Thoracic aorta (tissue), 2 donors: ENCODE results near the gene NNT. TPM values are rescaled to one million over a fixed set of nuclear protein-coding genes. Genes with fewer than 3 reads are reported as not detected.

Source experiments
- ATAC-seq: fragments of 150-250 bp; one replicate; pipeline ENCODE4 v1.8.0; 2017; ENCODE audit warnings: low read depth; ENCODE audit not compliant: insufficient number of reproducible peaks, low FRiP score
- DNase-seq: peaks from one replicate; pipeline ENCODE4 v3.0.0-alpha.2; 2020; ENCODE audit warnings: low spot score
- H3K27ac ChIP-seq, 2 donors: fragments of 200-600 bp; sonication (generic); 1 replicate in 1 of 2; 2 replicates in 1 of 2; pipeline ENCODE4 v1.5.1; 2016; ENCODE audit warnings: mild to moderate bottlenecking in 2 of 2, moderate library complexity in 2 of 2
- H3K27me3 ChIP-seq: fragments of 200-600 bp; sonication (generic); replicated peaks from 2 replicates; pipeline ENCODE4 v1.6.0; 2016; ENCODE audit warnings: mild to moderate bottlenecking; ENCODE audit not compliant: insufficient read depth
- H3K36me3 ChIP-seq: fragments of 200-600 bp; sonication (generic); one replicate; pipeline ENCODE4 v1.5.1; 2016
- H3K4me1 ChIP-seq, 2 donors: fragments of 200-600 bp; sonication (generic); 1 replicate in 1 of 2; 2 replicates in 1 of 2; pipeline versions ENCODE4 v1.5.1 to v1.6.0; 2016; ENCODE audit warnings: low read depth in 2 of 2, mild to moderate bottlenecking in 1 of 2; ENCODE audit not compliant: control insufficient read depth in 1 of 2
- H3K4me3 ChIP-seq: fragments of 200-600 bp; sonication (generic); 2 replicates; pipeline ENCODE4 v1.5.1; 2016; ENCODE audit warnings: mild to moderate bottlenecking
- H3K9me3 ChIP-seq: fragments of 200-600 bp; sonication (generic); 2 replicates; pipeline ENCODE4 v1.5.1; 2016
- total RNA-seq, 2 donors: library from RNA; depleted of rRNA; stranded (reverse); fragments of >200 nt; gene quantifications; one replicate each; pipeline versions ENCODE4 v1.1.0 to v1.2.3, GENCODE V29; 2016
- TF ChIP-seq, protein P1 (sequence below): fragments of 200-600 bp; sonication (generic); IDR thresholded peaks from one replicate; pipeline ENCODE4 v1.5.1; 2019; ENCODE audit warnings: antibody characterized with exemption

NNT gene
- total RNA-seq, 2 donors from 2014 or later: 27.9 to 28.9 TPM

DNA sequence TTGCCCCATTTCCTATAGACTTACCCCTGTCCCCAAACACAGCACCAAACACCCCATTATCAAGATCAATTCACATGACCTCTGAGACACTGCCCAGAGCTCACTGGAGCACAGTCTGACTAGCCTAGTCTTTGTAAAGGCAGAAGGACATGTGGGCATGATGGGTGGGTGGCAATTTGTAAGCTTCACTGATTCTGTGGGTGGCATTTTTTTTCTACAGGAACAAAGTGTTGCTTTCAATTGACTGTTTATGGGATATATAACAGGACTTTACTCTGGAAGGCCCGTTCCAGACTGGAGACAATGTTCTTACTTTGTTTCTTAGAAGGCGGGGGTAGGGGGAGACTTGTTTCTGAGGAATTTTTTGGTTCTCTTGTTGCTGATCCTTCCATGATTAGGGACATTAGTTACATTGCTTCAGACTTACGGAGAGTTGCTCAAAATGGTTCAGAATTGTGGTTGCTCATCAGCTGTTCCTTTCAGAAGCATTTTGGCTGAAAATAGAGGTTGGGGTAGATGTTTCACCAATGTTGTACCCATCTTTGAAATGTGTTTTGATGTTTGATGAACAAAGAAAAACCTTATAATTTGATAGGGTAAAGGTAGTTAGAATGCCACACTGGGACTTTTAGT, 20.2 kb downstream of the NNT start:
- Histone ChIP-seq H3K4me3 (no peak overlapping the region), H3K36me3 (no peaks in the 10 kb centered on the region), H3K27ac (no peak overlapping the region), H3K4me1 (no peaks in the 10 kb centered on the region), H3K27me3 (no peaks in the 10 kb centered on the region), H3K9me3 (no peaks in the 10 kb centered on the region)
- DNase-seq (no peak), ATAC-seq (no peak)
- TF ChIP-seq, protein P1, sequence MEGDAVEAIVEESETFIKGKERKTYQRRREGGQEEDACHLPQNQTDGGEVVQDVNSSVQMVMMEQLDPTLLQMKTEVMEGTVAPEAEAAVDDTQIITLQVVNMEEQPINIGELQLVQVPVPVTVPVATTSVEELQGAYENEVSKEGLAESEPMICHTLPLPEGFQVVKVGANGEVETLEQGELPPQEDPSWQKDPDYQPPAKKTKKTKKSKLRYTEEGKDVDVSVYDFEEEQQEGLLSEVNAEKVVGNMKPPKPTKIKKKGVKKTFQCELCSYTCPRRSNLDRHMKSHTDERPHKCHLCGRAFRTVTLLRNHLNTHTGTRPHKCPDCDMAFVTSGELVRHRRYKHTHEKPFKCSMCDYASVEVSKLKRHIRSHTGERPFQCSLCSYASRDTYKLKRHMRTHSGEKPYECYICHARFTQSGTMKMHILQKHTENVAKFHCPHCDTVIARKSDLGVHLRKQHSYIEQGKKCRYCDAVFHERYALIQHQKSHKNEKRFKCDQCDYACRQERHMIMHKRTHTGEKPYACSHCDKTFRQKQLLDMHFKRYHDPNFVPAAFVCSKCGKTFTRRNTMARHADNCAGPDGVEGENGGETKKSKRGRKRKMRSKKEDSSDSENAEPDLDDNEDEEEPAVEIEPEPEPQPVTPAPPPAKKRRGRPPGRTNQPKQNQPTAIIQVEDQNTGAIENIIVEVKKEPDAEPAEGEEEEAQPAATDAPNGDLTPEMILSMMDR: no peak

DNA sequence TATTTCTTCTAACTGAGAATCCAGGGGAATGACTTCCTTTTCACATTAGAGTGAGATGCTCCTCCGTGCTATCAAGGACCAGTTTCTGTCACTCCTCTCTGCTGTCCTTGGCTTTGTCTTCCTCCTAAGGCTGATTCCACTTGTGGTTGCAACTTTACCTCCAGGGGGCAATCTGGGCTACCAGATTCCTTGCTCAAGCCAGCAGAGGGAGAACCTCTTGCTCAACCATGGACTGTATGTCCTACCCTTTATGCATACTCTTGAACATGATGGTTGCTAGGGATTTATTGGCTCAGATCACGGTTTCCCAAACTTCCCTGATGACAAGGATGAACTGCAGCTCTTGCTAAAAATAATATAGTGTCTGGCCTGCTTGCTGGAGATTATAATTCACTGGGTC, 24.0 kb downstream of the NNT start:
- Histone ChIP-seq H3K4me1 (peaks cover 0 to 6% of the 10 kb centered on the region in 2 donors), H3K27me3 (no peaks in the 10 kb centered on the region), H3K9me3 (no peaks in the 10 kb centered on the region), H3K4me3 (no peak overlapping the region), H3K36me3 (no peaks in the 10 kb centered on the region), H3K27ac (no peak overlapping the region)
- ATAC-seq: no peak
- TF ChIP-seq, protein P1: peak; percentile 41
- no peak for DNase-seq

DNA sequence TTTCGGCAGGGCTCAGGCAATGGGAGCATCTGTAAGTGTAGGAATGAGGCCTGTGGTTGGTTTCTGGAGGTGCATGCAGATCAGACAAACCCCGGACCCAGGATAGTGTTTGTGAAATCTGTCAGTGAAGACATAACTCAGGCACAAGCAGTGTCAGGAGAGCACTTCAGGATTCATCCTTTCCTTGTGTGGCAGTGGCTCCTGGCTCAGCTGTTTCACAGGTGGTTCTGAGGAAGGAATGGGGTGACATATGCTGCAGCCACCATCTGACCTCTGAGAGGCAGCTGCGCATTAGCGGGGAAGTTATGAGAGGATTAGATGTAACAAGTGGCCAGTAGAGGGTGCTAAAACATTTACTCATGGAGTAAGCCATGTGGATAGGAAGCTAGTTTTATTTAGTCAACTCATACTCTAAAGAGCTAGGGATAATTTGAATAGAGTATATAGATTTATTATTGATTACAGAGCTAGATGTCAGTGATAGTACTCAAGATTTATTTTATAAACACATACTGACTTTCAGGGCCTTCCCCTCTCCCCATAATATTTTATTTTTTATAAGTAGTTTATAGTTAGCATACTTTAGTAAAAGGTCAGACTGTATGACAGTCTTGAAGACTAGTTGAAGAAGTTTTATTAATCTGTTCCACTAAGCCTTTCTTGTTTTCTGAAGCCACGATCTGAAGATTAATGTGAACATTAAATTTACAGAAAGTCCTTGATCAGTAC, 28.4 kb downstream of the NNT start:
- TF ChIP-seq, protein P1: peak; percentile 64
- Histone ChIP-seq H3K27ac (no peak overlapping the region), H3K27me3 (no peaks in the 10 kb centered on the region), H3K36me3 (no peaks in the 10 kb centered on the region), H3K4me3 (no peak overlapping the region), H3K9me3 (no peaks in the 10 kb centered on the region), H3K4me1 (peaks cover 26 to 38% of the 10 kb centered on the region in 2 donors)
- ATAC-seq (peak; percentile 70), DNase-seq (no peak)

DNA sequence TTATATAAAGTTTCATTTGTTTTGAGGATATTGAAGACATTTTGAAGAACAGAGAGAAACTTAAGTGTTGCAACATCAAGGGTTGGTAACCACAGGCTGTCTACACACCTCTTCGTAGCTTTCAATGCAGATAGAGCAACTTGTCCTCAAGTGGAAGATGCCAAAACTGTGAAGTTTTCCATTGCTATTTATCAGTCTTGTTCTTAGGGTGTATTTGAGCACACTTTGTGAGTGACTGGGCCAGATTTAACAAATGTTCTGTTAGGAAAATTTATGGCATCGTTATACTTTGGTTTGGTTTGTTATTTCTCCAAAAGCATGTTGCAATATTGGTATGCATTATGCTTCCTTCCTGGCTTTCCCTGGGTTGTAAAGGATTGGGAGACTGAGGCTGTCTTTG, 31.6 kb downstream of the NNT start:
- no peak for ATAC-seq
- peak overlapping the region; percentile 61 to 64 for H3K27ac ChIP-seq

DNA sequence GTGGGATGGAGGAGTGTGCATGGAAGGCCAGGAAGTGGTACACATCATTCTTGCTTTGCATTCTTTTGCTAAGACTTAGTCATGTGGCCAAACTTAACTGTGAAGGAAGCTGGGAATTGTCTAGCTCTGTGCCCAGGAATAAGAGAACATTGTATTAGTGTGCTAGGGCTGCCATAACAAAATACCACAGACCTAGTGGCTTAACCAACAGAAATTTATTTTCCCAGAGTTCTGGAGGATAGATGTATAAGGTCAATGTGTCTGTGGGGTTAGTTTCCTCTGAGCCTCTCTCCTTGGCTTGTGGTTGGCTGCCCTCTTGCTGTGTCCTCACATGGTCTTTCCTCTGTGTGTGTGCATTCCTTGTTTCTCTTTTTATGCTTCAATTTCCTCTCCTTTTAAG, 32.4 kb downstream of the NNT start:
- TF ChIP-seq, protein P1: no peak
- Histone ChIP-seq H3K36me3 (no peaks in the 10 kb centered on the region), H3K4me1 (peaks cover 53 to 78% of the 10 kb centered on the region in 2 donors), H3K27ac (peak overlapping the region; percentile 61 to 64), H3K4me3 (no peak overlapping the region), H3K9me3 (no peaks in the 10 kb centered on the region), H3K27me3 (no peaks in the 10 kb centered on the region)
- ATAC-seq: no peak
- DNase-seq: no peak

More for the DNA sequence above, 31.6 kb downstream of the NNT start:
- Histone ChIP-seq H3K4me3 (no peak overlapping the region), H3K27me3 (no peaks in the 10 kb centered on the region), H3K9me3 (no peaks in the 10 kb centered on the region), H3K36me3 (no peaks in the 10 kb centered on the region), H3K4me1 (peaks cover 46 to 71% of the 10 kb centered on the region in 2 donors)
- TF ChIP-seq, protein P1: no peak
- DNase-seq: no peak
